HL-60/S4 (cell line): ENCODE results near the gene MSANTD4.
"Not testable (repeated sequence)": the region's sequence is repeated elsewhere in the genome, so short reads cannot be mapped to it uniquely, and the experiment has no call there.

Experiments
- in situ Hi-C: fragments of 300-500 bp; cut with MboI; formaldehyde crosslinking; loops from 2 replicates; pipeline ENCODE4 v1.14.3; 2022; ENCODE audit warnings: low sequenced_read_pairs

MSANTD4 gene

GRCh38 chr11:106021967-106022794 is at the start of gene MSANTD4:
Gene MSANTD4, minus strand, starts transcription at chr11:106022240. Its CDS starts 11,323 bp downstream, at chr11:106010917.
- in situ Hi-C loops: no loop called here

- in situ Hi-C loops: no loop called here
Observed at GRCh38 chr11:106070606-106071005, 48.6 kb upstream of the MSANTD4 start.

GRCh38 chr11:106063009-106063408 is 41.0 kb upstream of the MSANTD4 start:
- in situ Hi-C loops: no loop called here

GRCh38 chr11:106061954-106062949 is 40.2 kb upstream of the MSANTD4 start:
- in situ Hi-C loops: no loop called here

GRCh38 chr11:106061249-106061784 is 39.3 kb upstream of the MSANTD4 start:
- in situ Hi-C loops: no loop called here

GRCh38 chr11:106059617-106060016 is 37.6 kb upstream of the MSANTD4 start:
- in situ Hi-C loops: no loop called here

GRCh38 chr11:106058377-106058776 is 36.3 kb upstream of the MSANTD4 start:
- in situ Hi-C loops: not testable (repeated sequence)

- in situ Hi-C loops: no loop called here
Observed at GRCh38 chr11:106051103-106051502, 29.1 kb upstream of the MSANTD4 start.

- in situ Hi-C loops: no loop called here
Observed at GRCh38 chr11:106049727-106050476, 27.9 kb upstream of the MSANTD4 start.

- in situ Hi-C loops: no loop called here
Observed at GRCh38 chr11:106047631-106048030, 25.6 kb upstream of the MSANTD4 start.

- in situ Hi-C loops: no loop called here
Observed at GRCh38 chr11:106043540-106043939, 21.5 kb upstream of the MSANTD4 start.

GRCh38 chr11:106032861-106033260 is 10.8 kb upstream of the MSANTD4 start:
- in situ Hi-C loops: no loop called here

GRCh38 chr11:106031936-106032335 is 9.9 kb upstream of the MSANTD4 start:
- in situ Hi-C loops: no loop called here

GRCh38 chr11:106031202-106031810 is 9.3 kb upstream of the MSANTD4 start:
- in situ Hi-C loops: no loop called here

GRCh38 chr11:106030609-106031008 is 8.6 kb upstream of the MSANTD4 start:
- in situ Hi-C loops: no loop called here

- in situ Hi-C loops: no loop called here
Observed at GRCh38 chr11:106022795-106023275, 795 bp upstream of the MSANTD4 start.

- in situ Hi-C loops: no loop called here
Observed at GRCh38 chr11:106021181-106021966, 666 bp downstream of the MSANTD4 start.

GRCh38 chr11:106017093-106017492 is 4.9 kb downstream of the MSANTD4 start:
- in situ Hi-C loops: no loop called here

GRCh38 chr11:106015066-106015465 is 7.0 kb downstream of the MSANTD4 start:
- in situ Hi-C loops: no loop called here
